ENCODE results near the gene JRKL.

JRKL gene

DNA sequence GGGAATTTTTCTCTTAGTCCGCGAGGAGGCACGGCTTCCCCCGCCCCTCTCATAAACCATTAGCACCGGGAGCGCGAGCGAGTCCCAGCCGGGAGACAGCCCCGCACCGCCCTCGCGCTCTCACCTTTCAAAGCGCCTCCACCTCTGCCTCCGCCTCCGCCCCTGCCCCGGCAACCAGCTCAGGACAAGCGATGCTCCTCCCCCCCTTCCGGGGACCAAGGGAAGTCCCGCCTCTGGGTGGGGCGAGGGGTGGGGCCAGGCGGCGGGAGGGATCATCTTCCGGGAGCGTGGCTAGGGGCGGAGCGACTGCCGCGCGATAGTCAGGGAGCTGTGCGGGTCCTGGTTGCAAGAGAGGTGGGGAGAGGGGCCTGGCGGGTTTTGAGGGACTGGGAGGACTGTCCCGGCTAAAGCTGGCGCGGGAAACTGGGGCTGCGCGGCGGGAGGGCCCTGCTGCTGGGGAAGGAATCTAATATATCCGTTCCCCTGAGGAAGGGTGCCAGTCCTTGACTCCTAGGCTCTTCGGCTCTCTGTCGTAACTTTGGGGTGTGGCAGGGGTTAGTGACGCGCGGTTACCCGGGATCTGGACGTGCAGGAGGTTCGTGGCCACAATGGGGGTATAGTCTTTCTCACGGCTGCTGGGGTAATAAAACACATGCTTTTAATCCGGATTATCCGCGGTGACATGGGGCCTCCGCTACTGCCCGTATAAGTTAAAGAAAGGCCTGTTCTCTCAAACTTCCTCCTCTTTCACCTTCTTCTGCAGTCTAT is at the start of gene JRKL, which contains the start of gene CCDC82:
JRKL (plus strand) TSS at position 294 of the 768 bp plus-strand sequence. CDS start 637 bp downstream, outside the sequence.
CCDC82 (minus strand) TSS at position 193 of the 768 bp plus-strand sequence. CDS start 5,165 bp downstream, outside the sequence.
- peak; percentile 67 for FAIRE-seq

GRCh38 chr11:96340555-96340885 is 49.3 kb upstream of the JRKL start:
- no peak for FAIRE-seq

DNA sequence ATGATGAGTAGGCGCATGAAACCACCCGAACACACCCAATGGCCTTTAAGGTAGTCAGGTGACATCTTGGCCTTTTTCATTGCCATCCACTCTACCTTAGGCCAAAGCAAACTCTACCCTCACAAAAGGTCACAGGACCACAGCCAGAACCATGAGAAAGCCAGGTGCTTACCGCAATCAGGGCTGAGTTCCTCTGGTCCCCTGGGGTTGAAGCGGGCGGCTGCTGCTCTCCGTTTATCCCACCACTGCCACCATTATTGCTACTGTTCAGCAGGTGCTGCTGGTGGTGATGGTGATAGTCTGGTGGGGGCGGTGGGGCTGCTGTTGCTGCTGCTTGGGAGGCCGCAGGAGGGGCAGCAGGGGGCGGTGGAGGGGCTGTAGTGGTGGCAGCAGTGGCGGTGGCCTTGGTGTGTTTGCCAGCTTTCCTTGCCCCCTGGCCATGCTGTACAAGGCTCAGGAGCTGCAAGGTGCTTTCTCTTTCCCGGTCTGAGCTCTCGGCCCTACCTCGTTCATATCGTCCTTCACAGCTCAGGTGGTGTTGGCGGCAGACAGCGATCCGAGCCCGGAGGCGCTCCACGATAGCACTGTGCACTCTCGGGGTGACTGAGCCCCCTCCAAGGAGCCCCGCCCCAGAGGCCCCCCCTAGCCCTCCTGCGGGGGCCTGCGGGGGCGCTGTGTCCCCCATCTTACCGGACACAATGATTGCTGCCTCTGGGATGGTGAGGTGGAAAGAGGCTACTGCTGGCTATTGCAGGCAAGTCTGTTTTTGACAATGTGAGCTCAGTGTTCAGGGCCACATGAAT is 48.4 kb upstream of the JRKL start:
- FAIRE-seq: no peak

DNA sequence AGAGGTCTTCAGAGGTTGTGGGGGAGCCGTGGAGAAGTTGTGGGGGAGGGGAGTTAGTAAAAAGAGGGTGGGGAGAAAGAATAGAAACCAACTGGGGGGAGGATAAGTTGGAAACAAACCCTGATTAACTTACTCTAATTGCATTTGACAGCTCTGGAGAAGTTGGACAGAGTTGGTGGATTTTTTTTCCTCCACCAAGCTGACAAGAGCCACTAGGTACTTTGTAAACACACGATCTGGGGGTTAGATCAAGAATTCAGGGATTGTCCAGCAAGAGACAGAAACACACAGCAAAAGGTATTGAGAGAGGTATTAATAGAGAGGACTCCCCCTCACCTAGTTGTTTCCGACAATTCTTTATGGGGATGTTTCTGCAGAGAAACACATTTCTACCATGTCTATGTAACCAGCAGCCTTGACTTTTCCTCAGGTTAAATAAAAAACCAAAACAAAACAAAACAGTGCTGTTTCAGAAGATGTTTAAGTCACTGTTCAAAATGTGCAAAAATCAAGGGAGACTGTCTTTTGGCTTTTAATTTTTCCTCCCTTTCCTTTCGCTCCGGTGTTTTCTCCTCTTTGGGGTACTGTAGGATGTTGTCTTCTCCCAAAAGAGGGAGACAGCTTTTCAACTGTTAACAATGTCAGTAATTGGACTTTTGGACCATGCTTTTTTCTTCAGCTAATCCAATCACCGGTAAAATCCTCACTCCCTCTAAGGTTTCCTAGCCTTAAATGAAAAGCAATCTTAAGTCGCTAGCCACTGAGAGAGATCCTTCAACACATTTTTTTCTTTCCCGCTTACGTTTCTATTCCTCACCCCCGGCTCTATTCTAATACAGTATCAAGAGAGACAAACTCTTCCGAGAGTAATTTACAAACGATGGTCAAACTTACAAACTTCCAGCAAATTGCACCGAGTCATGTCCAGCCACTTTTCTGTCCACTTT is 47.5 kb upstream of the JRKL start:
- FAIRE-seq: no peak

DNA sequence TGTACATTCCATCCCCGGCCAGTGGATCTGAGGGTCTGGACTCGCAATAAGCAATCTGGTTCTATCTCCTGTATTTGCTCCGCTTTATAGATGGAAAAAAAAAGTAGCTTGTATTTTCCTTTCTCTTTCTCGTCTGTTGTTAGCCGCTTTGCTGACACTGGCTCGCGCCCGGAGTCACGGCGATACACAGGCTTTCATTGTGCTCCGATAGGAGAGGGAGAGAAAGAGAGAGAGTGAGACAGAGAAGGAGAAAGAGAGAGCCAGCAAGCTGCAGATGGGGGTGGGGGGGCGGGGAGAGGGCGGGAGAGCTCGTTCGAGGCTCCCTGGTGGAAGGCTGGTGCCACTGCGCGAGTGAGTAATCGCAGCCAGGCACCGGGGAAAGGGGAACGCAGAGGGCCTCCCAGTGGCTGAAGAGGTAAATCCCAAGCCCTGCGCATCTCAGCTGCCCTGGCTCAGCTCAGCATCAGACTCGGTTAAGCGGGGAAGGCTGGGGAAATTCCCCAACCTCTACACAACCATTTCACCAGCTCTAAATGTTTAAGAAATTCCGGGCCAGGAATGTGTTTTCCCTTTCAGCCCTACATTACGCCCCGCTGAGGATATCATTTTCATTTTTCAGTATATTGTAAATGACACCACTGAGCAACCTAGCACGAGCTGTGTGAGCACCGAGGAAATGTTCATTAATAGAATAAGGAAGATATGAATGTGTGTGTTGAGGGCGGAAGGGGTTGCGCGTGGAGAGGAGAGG is 46.7 kb upstream of the JRKL start, which contains the start of gene MAML2:
MAML2 (minus strand) TSS at position 235 of the 751 bp plus-strand sequence. CDS start 1,300 bp downstream, outside the sequence.
- FAIRE-seq: no peak

DNA sequence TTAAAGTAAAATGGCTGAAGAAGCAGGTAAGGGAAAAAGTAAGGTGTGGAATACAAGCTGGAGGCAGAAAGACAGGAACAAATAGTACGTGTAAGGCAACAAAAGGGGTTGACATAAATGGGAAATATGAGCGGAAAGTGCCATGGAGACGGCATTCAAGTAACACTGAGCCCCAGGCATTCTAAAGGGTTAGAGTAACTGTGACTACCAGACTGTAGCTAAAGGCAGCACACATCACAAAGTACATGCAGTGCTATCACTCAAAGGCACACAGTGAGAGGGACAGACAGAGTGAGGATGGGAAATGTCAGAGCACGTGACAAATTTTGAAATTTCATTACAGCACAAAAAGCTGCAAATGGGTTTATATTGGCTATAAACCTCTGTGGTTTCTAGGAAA is 33.0 kb upstream of the JRKL start:
- no peak for FAIRE-seq

DNA sequence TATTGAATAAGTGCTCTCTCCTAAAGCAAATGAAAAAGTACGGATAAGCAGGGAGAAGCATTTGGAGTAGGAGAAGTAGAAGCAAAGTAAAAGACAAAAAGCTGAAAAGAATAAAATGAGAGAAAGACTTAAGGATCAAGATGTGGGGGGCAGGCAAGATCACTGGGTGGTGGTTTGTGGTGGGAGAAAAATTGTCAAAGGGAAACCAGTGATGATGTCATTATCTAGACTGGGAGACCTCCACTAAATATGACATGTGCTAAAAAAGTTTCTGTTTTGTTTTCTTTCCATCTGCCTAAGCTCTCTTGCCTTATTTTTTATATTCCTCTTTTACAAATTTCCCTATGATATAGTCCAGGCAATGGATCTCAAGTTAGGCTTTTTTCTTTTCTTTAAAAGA is 32.0 kb upstream of the JRKL start:
- no peak for FAIRE-seq

- FAIRE-seq: no peak
Measured at GRCh38 chr11:96358321-96358720, 31.5 kb upstream of the JRKL start.

- no peak for FAIRE-seq
Measured at GRCh38 chr11:96361778-96362177, 28.0 kb upstream of the JRKL start.

DNA sequence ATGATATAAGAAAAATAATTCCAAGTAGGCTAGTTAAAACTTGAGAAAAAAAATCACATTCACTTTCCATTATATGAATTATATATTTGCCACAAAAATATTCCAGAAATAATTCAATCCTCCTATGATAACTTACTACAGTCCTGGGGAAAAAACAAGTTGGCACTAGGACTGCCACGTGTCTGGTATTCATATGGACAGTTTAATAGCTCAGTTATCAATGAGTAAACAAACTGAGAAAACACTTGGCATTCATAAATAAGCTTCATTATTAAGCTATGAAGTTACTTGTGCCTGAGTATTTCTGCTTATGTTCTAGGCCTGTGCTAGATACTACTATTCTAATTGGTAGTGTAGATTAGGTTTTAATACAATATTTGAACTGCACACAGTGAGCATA is 24.3 kb upstream of the JRKL start:
- no peak for FAIRE-seq

- FAIRE-seq: no peak
Measured at GRCh38 chr11:96366024-96366423, 23.8 kb upstream of the JRKL start.

GRCh38 chr11:96367342-96367741 is 22.5 kb upstream of the JRKL start:
- FAIRE-seq: no peak

- no peak for FAIRE-seq
Measured at GRCh38 chr11:96373826-96374225, 16.0 kb upstream of the JRKL start.

DNA sequence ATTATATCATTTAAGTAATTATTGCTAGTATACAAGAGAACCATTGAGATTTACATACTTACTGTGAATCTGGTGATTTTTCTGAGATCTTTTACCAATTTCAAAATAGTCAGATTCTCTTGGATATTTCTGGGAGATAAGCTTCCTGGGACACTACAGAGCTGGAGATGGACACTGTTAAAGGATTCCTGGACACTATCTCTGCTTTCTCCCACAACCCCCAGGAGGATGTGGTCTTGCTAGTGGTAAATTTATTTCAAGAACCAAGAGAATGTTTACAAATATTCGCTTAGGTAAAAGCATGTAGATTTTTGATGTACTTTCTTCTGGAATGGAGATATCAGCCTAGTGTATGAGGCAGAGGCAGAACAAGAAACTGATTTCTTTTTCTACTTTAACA is 13.0 kb upstream of the JRKL start:
- FAIRE-seq: no peak

DNA sequence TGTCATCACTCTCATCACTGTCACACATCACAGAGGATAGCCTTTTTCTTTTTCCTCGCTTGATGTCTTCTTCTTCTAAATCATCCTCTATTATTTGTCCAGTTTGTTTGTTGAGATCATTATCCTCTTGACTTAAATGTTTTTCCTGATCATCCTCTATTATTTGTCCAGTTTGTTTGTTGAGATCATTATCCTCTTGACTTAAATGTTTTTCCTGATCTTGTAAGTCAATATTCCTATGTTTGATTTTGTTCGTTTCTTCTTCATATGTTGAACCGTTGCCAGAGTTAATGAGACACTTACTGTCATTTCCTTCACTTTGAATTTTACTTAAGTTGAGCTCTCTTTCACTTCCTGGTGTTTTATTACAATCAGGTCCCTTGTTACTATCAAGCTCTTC is 5.7 kb upstream of the JRKL start:
- no peak for FAIRE-seq

- no peak for FAIRE-seq
Measured at GRCh38 chr11:96385187-96385586, 4.6 kb upstream of the JRKL start.

GRCh38 chr11:96388891-96389719 is 708 bp upstream of the JRKL start:
- no peak for FAIRE-seq

- FAIRE-seq: no peak
Measured at GRCh38 chr11:96390488-96390792, 627 bp downstream of the JRKL start.

- no peak for FAIRE-seq
Measured at GRCh38 chr11:96391698-96392307, 2.0 kb downstream of the JRKL start.

DNA sequence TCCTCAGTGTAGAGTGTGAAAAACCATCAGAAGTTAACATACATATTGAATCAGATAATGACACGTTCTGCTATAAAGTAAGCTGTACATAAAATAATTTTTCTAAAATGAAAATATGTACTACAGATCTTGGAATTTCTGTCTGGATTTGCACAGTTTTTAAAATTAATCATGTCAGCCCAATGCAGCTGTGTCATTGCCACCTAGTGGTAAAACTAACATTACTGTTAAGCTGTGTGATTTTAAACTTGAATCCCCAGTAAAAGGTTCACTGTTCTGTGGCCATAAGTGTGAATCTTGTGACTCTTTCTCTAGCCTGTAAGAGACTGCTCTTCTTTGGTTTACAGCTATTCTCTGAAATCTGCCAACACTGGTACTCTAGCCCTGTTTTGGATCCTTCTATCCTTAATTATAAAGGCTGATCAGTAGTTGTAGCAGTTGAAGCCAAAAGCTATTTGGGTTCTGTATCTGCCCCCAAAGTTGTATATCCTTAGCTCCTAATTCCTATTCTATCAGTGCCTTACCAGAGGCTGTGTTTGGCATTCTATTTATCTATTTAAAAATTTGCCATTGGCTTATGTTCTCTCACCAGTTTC is 4.0 kb downstream of the JRKL start:
- FAIRE-seq: peak; percentile 77

- FAIRE-seq: no peak
Measured at GRCh38 chr11:96394773-96395172, 5.0 kb downstream of the JRKL start.

All from A204.1 (cell line).